PC-3 (cell line): Measurements from ENCODE around the gene IZUMO4. TPM values are rescaled to one million over a fixed set of nuclear protein-coding genes. Genes with fewer than 3 reads are reported as not detected.

ENCODE experiments used
- ATAC-seq: fragments of 200-7000 bp; cut with Tn5 transposase; 2 replicates; pipeline ENCODE4 v1.9.1; 2020; ENCODE audit warnings: mild to moderate bottlenecking, moderate library complexity
- BruUV-seq: library from RNA; stranded (reverse); fragments of 400-500 nt; replicated peaks from 2 replicates; lab custom pipeline; 2021; lab: Mats Ljungman, UMichigan
- CTCF ChIA-PET: fragments of 300-600 bp; sonication (Branson Sonifier 250); formaldehyde crosslinking; loops from one replicate; lab custom pipeline; 2022; ENCODE audit warnings: antibody characterized with exemption; lab: Charles Lee
- POLR2A ChIA-PET: fragments of 300-600 bp; sonication (Branson Sonifier 250); formaldehyde crosslinking; loops from one replicate; lab custom pipeline; 2022; ENCODE audit warnings: antibody characterized with exemption; ENCODE audit not compliant: unreplicated experiment; lab: Charles Lee
- DNase-seq: peaks from one replicate; pipeline ENCODE4 v3.0.0-alpha.2; 2015
- H2AFZ ChIP-seq: fragments of 300-600 bp; sonication (generic); 2 replicates; pipeline ENCODE4 v1.6.0; 2016; ENCODE audit warnings: antibody characterized with exemption, low read length
- H3F3A ChIP-seq: fragments of 300-600 bp; sonication (generic); one replicate; pipeline ENCODE4 v1.6.0; 2017; ENCODE audit warnings: antibody characterized with exemption, low read length, control low read depth, mild to moderate bottlenecking; ENCODE audit not compliant: unreplicated experiment
- H3K27ac ChIP-seq: fragments of 300-600 bp; sonication (generic); 2 replicates; pipeline ENCODE4 v1.5.1; 2016; ENCODE audit warnings: mild to moderate bottlenecking, low read length
- H3K27me3 ChIP-seq: fragments of 300-600 bp; sonication (generic); 2 replicates; pipeline ENCODE4 v1.6.1; 2016; ENCODE audit warnings: low read length, mixed read lengths
- H3K36me3 ChIP-seq: fragments of 300-600 bp; sonication (generic); 2 replicates; pipeline ENCODE4 v1.6.1; 2016; ENCODE audit warnings: low read depth, mixed run types, low read length, mixed read lengths
- H3K4me1 ChIP-seq: fragments of 300-600 bp; sonication (generic); 2 replicates; pipeline ENCODE4 v1.5.1; 2016; ENCODE audit warnings: low read length; ENCODE audit not compliant: insufficient read depth
- H3K4me2 ChIP-seq: fragments of 300-600 bp; sonication (generic); 2 replicates; pipeline ENCODE4 v1.6.0; 2016; ENCODE audit warnings: low read length
- H3K4me3 ChIP-seq: fragments of 300-600 bp; sonication (generic); 2 replicates; pipeline ENCODE4 v1.5.1; 2016; ENCODE audit warnings: mild to moderate bottlenecking, low read length, mixed read lengths
- H3K79me2 ChIP-seq: fragments of 300-600 bp; sonication (generic); 2 replicates; pipeline ENCODE4 v1.6.1; 2017; ENCODE audit warnings: low read length, mixed read lengths
- H3K9ac ChIP-seq: fragments of 300-600 bp; sonication (generic); 2 replicates; pipeline ENCODE4 v1.6.0; 2016; ENCODE audit warnings: mild to moderate bottlenecking, low read length
- H3K9me2 ChIP-seq: fragments of 300-600 bp; sonication (generic); replicated peaks from 2 replicates; pipeline ENCODE4 v1.6.1; 2016; ENCODE audit warnings: mixed run types, low read length, mixed read lengths
- H3K9me3 ChIP-seq: fragments of 300-600 bp; sonication (generic); 2 replicates; pipeline ENCODE4 v1.6.1; 2016; ENCODE audit warnings: low read length, mixed read lengths
- H4K20me1 ChIP-seq: fragments of 300-600 bp; sonication (generic); 2 replicates; pipeline ENCODE4 v1.6.1; 2016; ENCODE audit warnings: low read length, mixed read lengths
- EZH2 ChIP-seq: fragments of 300-600 bp; sonication (generic); IDR thresholded peaks from one replicate; pipeline ENCODE4 v1.6.1; 2017; ENCODE audit warnings: antibody characterized with exemption, mild to moderate bottlenecking, low read length; ENCODE audit not compliant: unreplicated experiment
- EZH2phosphoT487 ChIP-seq: fragments of 300-600 bp; sonication (generic); IDR thresholded peaks from 2 replicates; pipeline ENCODE4 v1.6.1; 2018; ENCODE audit warnings: mild to moderate bottlenecking, antibody characterized with exemption, low read length, borderline replicate concordance
- intact Hi-C: fragments of 100-400 bp; cut with micrococcal nuclease; formaldehyde crosslinking; loops from 2 replicates; pipeline ENCODE4 v1.9.0; 2023
- total RNA-seq: library from RNA; depleted of rRNA; stranded (reverse); fragments of >200 nt; gene quantifications from 2 replicates; pipeline ENCODE4 v1.2.3, GENCODE V29; 2014
- TF ChIP-seq, protein P1 (sequence below): fragments of 300-600 bp; sonication (generic); conservative IDR thresholded peaks from 2 replicates; pipeline ENCODE4 v1.5.1; 2017; ENCODE audit warnings: antibody characterized with exemption, low read depth, mild to moderate bottlenecking, low read length

Gene IZUMO4
- total RNA-seq, 1 experiment from 2014 or later, result 3.6 TPM

DNA sequence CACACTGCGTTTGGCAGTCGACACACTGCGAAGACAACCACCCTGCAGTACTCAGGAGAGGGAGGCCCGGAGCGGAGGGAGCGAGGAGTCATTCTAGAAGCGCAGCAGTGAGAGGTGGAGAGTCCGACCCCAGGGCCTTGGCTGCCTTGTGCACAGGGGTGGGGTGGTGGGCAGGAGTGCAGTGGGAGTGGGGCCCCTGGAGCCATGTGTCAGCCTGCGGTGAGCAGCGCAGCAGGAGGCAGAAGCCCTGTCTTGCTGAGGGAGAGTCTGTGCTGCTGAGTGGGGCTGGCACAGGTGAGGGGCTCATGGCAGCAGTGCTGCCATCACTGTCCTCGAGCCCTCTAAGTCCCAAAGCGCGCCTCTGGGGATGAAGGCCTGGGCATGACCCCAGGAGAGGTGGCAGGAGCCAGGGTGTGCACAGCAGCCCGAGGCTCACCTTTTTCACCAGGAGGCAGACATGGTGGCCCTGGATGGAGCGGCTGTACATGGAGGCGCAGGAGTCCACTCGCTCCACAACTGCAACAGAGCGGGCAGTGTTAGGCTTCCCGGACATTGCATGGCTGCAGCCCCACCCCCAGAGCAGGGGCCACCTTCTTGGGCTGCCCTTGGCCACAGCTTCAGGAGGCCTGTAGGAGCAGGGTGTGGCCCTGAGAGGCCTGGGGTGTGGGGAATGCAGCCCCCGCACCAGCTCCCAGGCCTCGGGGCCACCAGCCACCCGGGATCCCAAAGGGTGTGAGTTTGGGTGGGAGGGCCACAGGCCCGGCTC is 11.7 kb downstream of the IZUMO4 start:
- Histone ChIP-seq H3K9me2 (no peaks in the 10 kb centered on the region), H3K27ac (no peak overlapping the region), H3K4me3 (no peak overlapping the region), H2AFZ (no peak overlapping the region), H3F3A (no peaks in the 10 kb centered on the region), H3K9me3 (no peaks in the 10 kb centered on the region), H4K20me1 (no peaks in the 10 kb centered on the region), H3K9ac (no peak overlapping the region), H3K27me3 (no peaks in the 10 kb centered on the region), H3K4me2 (no peak overlapping the region), H3K36me3 (peaks cover 40% of the 10 kb centered on the region), H3K4me1 (no peaks in the 10 kb centered on the region), H3K79me2 (peaks cover 8% of the 10 kb centered on the region; the same call in 1 of the 2 replicates)
- ChIA-PET POLR2A (no interaction called here), CTCF (no interaction called here)
- intact Hi-C loops, result no loop called here
- ATAC-seq (no peak), DNase-seq (no peak)
- TF ChIP-seq, protein P1, sequence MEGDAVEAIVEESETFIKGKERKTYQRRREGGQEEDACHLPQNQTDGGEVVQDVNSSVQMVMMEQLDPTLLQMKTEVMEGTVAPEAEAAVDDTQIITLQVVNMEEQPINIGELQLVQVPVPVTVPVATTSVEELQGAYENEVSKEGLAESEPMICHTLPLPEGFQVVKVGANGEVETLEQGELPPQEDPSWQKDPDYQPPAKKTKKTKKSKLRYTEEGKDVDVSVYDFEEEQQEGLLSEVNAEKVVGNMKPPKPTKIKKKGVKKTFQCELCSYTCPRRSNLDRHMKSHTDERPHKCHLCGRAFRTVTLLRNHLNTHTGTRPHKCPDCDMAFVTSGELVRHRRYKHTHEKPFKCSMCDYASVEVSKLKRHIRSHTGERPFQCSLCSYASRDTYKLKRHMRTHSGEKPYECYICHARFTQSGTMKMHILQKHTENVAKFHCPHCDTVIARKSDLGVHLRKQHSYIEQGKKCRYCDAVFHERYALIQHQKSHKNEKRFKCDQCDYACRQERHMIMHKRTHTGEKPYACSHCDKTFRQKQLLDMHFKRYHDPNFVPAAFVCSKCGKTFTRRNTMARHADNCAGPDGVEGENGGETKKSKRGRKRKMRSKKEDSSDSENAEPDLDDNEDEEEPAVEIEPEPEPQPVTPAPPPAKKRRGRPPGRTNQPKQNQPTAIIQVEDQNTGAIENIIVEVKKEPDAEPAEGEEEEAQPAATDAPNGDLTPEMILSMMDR, result no peak
- TF ChIP-seq EZH2 (no peak), EZH2phosphoT487 (no peak)
- no TSS peak for BruUV-seq

DNA sequence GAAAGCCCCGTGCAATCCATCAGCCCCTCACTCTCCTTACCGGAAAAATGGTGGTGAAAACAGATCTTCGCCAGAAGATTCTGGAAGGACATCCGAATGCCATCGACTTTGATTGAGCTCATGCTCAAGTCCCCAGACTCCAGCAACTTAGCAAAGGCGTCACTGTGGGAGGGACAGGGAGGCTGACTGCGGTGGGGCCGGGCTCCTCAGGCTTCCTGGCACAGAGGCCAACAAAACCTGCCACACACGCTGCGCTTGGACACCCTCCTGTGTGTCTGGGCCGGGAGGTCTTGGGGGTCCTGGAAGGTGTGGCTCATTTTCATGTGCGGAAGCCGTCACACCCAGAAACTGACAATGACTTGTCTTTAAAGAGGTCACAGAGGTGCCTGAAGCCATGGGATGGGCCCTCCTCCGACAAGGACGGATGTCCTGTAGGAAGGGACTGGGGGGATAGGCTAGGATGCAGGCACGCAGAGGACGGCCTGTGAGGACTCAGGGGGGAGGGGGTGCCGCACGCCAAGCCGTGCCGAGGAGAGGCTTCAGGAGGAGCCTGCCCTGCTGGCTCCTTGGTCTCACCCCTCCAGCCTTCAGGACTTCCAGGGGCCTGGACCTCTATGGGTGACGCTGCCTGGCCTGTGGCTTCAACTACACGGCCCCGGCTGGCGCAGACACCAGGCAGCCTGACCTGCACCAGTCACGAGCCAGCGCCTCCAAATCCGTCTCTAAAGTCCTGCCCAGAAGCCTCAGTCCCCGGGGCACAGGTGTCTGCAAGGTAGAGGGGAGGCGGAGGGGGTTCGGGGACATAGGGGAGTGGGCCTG is 12.5 kb downstream of the IZUMO4 start:
- intact Hi-C loops, result no loop called here
- ChIA-PET CTCF (no interaction called here), POLR2A (no interaction called here)
- TF ChIP-seq, protein P1, result no peak
- no peak for TF ChIP-seq EZH2phosphoT487
- TF ChIP-seq EZH2, result no peak
- H4K20me1 ChIP-seq, result no peaks in the 10 kb centered on the region
- H3K4me3 ChIP-seq, result no peak overlapping the region
- ATAC-seq, result no peak
- no TSS peak for BruUV-seq
- no peaks in the 10 kb centered on the region for H3K4me1 ChIP-seq
- H3K9ac ChIP-seq, result no peak overlapping the region
- H3K79me2 ChIP-seq, result peaks cover 3% of the 10 kb centered on the region; the same call in 1 of the 2 replicates
- no peaks in the 10 kb centered on the region for H3F3A ChIP-seq
- no peaks in the 10 kb centered on the region for H3K9me3 ChIP-seq
- H3K4me2 ChIP-seq, result no peak overlapping the region
- H2AFZ ChIP-seq, result no peak overlapping the region
- peaks cover 40% of the 10 kb centered on the region for H3K36me3 ChIP-seq
- H3K27me3 ChIP-seq, result no peaks in the 10 kb centered on the region
- no peak for DNase-seq
- no peaks in the 10 kb centered on the region for H3K9me2 ChIP-seq
- H3K27ac ChIP-seq, result no peak overlapping the region
